Adrenal gland (tissue), 12 donors: ENCODE data around the gene APH1B. TPM values are rescaled to one million over a fixed set of nuclear protein-coding genes. Genes with fewer than 3 reads are reported as not detected.

ENCODE experiments used
- DNase-seq, 7 donors: peaks; one replicate each; pipeline ENCODE4 v3.0.0-alpha.2; 2019 to 2020
- H3K27ac ChIP-seq, 5 donors: fragments of 200-600 bp; sonication (generic) in 4 of 5; 1 replicate in 3 of 5; 2 replicates in 2 of 5; pipeline versions ENCODE4 v1.5.1 to v1.8.0; 2016 to 2020; ENCODE audit warnings: mild to moderate bottlenecking in 1 of 5
- H3K27me3 ChIP-seq: fragments of 200-600 bp; 2 replicates; pipeline ENCODE4 v1.8.0; 2021
- H3K36me3 ChIP-seq, 2 donors: fragments of 200-600 bp; replicated peaks in 1 of 2; 1 replicate in 1 of 2; 2 replicates in 1 of 2; pipeline versions ENCODE4 v1.5.1 to v1.8.0; 2018 to 2022
- H3K4me1 ChIP-seq, 2 donors: fragments of 200-600 bp; replicated peaks in 1 of 2; 1 replicate in 1 of 2; 2 replicates in 1 of 2; pipeline versions ENCODE4 v1.5.1 to v1.8.0; 2018 to 2021
- H3K4me3 ChIP-seq, 4 donors: fragments of 200-600 bp; sonication (generic) in 3 of 4; one replicate each; pipeline ENCODE4 v1.5.1; 2016 to 2018
- H3K9me3 ChIP-seq, 3 donors: fragments of 200-600 bp; sonication (generic) in 1 of 3; replicated peaks in 1 of 3; 1 replicate in 2 of 3; 2 replicates in 1 of 3; pipeline versions ENCODE4 v1.5.1 to v1.8.0; 2016 to 2021
- CTCF ChIP-seq, 6 experiments: fragments of 450-650 bp in 4 of 6; fragments of 200-600 bp in 2 of 6; sonication (generic) in 1 of 6; IDR thresholded peaks; 1 replicate in 5 of 6; 2 replicates in 1 of 6; pipeline versions ENCODE4 v1.5.1 to v1.8.0; 2016 to 2021; ENCODE audit warnings: antibody characterized with exemption in 6 of 6, mild to moderate bottlenecking in 2 of 6, moderate library complexity in 1 of 6
- POLR2A ChIP-seq, 2 donors: fragments of 450-650 bp; IDR thresholded peaks; one replicate each; pipeline ENCODE4 v1.6.1; 2017; ENCODE audit warnings: antibody characterized with exemption in 2 of 2, mild to moderate bottlenecking in 2 of 2, moderate library complexity in 1 of 2
- WGBS, 4 donors: extraction: QIAGEN DNeasy Blood & Tissue Kit in 2 of 4; methylation state at CpG; one replicate each; pipeline versions ENCODE4 v1.1.5 to v1.1.7; 2013 to 2017; 5-methylcytosine and 5-hydroxymethylcytosine counted together
- intact Hi-C, 2 donors: fragments of 100-400 bp; cut with DNase I; formaldehyde crosslinking; loops; one replicate each; pipeline versions ENCODE4 v1.14.1 to v1.15.0; 2022 to 2023
- polyA plus RNA-seq, 3 donors: library from polyadenylated mRNA; stranded (reverse); fragments of 200-250 nt in 2 of 3; fragments of 350-450 nt in 1 of 3; fragmentation: Illumina TruSeq in 1 of 3; extraction: RNeasy Lipid Tissue Mini Kit (QIAGEN cat#74804) in 1 of 3; gene quantifications; one replicate each; pipeline ENCODE4 v1.2.3, GENCODE V29; 2013 to 2014
- total RNA-seq, 9 donors: library from RNA; depleted of rRNA in 4 of 9; stranded (reverse); fragments of >200 nt in 4 of 9; fragments of 120-200 nt in 1 of 9; fragmentation: NEBNext Ultra II Directional in 1 of 9; extraction: Animal tissue kit (Norgen Biotek cat#: 25700) in 1 of 9; gene quantifications; one replicate each; pipeline versions ENCODE4 v1.1.0 to v1.2.4, GENCODE V29; 2013 to 2023
- donor health status: healthy with polysubstance abuse.
- donor health status: Bipolar disorder and iron deficiency.
- donor health status: DM: yes; HTN: yes; CAD: no.
- donor health status: DM: no; HTN: no; CAD: no.
- donor health status: DM: no; HTN: no; CAD: no.
- donor health status: DM: yes; HTN: yes; CAD: no.

The APH1B gene
- total and polyA plus RNA-seq, 12 donors, result 8.3 to 50.3 (median 23.1) TPM

GRCh38 chr15:63263519-63263918, 13.9 kb upstream of the APH1B start:
- Histone ChIP-seq H3K9me3 (no peaks in the 10 kb centered on the region), H3K36me3 (peaks cover 0 to 35% of the 10 kb centered on the region in 2 donors), H3K4me1 (no peaks in the 10 kb centered on the region), H3K4me3 (no peak overlapping the region), H3K27ac (no peak overlapping the region), H3K27me3 (no peaks in the 10 kb centered on the region)
- DNase-seq, result no peak
- 90 to 95% (median 93%) methylated on average over 6 of the region's 6 CpGs for WGBS, 4 donors
- intact Hi-C loops, result no loop called here
- no peak for TF ChIP-seq CTCF (IDR thresholded peaks at IDR 0.05)
- no peak for TF ChIP-seq POLR2A (IDR thresholded peaks at IDR 0.05)

GRCh38 chr15:63264688-63265293, 12.6 kb upstream of the APH1B start:
- no peak overlapping the region for H3K27ac ChIP-seq
- 72 to 85% (median 78%) methylated on average over 1 of the region's 1 CpG for WGBS, 4 donors
- intact Hi-C loops, result no loop called here
- no peaks in the 10 kb centered on the region for H3K4me1 ChIP-seq
- no peak overlapping the region for H3K4me3 ChIP-seq
- H3K27me3 ChIP-seq, result no peaks in the 10 kb centered on the region
- no peaks in the 10 kb centered on the region for H3K9me3 ChIP-seq
- no peak for DNase-seq
- peaks cover 0 to 27% of the 10 kb centered on the region in 2 donors for H3K36me3 ChIP-seq
- TF ChIP-seq CTCF (IDR thresholded peaks at IDR 0.05) (no peak), POLR2A (IDR thresholded peaks at IDR 0.05) (no peak)

GRCh38 chr15:63274427-63274826, 3.0 kb upstream of the APH1B start:
- intact Hi-C loops, result loop anchor here in 1 of 2 donors (10.0 kb wide), 1 partner anchor 70 kb away; no protein-coding TSS in a partner anchor

More at GRCh38 chr15:63274427-63274826, 3.0 kb upstream of the APH1B start:
- Histone ChIP-seq H3K27ac (no peak overlapping the region), H3K4me1 (peaks cover 5 to 14% of the 10 kb centered on the region in 2 donors), H3K27me3 (no peaks in the 10 kb centered on the region), H3K36me3 (no peaks in the 10 kb centered on the region), H3K9me3 (no peaks in the 10 kb centered on the region), H3K4me3 (no peak overlapping the region)
- 75 to 82% (median 78%) methylated on average over 3 of the region's 3 CpGs for WGBS, 4 donors
- TF ChIP-seq CTCF (IDR thresholded peaks at IDR 0.05) (no peak), POLR2A (IDR thresholded peaks at IDR 0.05) (no peak)
- no peak for DNase-seq
